ENCODE data around the gene SMARCD3. TPM values are rescaled to one million over a fixed set of nuclear protein-coding genes. Genes with fewer than 3 reads are reported as not detected.

Gene SMARCD3
- total and polyA plus RNA-seq, 2 of the 13 experiments (the other 11 are each of a cell fraction or from before 2014, with no cell fraction given) = 0.20 to 0.62 TPM

GRCh38 chr7:151249732-151250072 is 1.2 kb upstream of the SMARCD3 start:
- H3K4me2 ChIP-seq (ENCODE audit: low read depth, low read length) = peak overlapping the region; percentile 83
- H2AFZ ChIP-seq (ENCODE audit: low read length) = no peak overlapping the region
- H3K27ac ChIP-seq (ENCODE audit: extremely low read length, insufficient read depth, low read length) = no peak overlapping the region
- H4K20me1 ChIP-seq (ENCODE audit: insufficient read depth, low read length) = no peaks in the 10 kb centered on the region; the same call in 1 of the 2 replicates
- H3K9ac ChIP-seq (ENCODE audit: insufficient read depth, low read depth, low read length) = no peak overlapping the region
- peaks cover 17 to 88% of the 10 kb centered on the region in 2 experiments for H3K27me3 ChIP-seq (ENCODE audit: control insufficient read depth in 1 of 2, insufficient read depth in 2 of 2, low read length in 2 of 2)
- WGBS (ENCODE audit: low lambda C conversion rate) = 6% methylated on average over 3 of the region's 5 CpGs
- ATAC-seq (no peak), DNase-seq (ENCODE audit: low spot score) (no peak), FAIRE-seq (no peak)
- BruUV-seq (replicated peaks) = no TSS peak
- TF ChIP-seq GABPA (IDR thresholded peaks at IDR 0.05; ENCODE audit: low read depth, low read length) (no peak), GABPA (CRISPR knock-in tag; IDR thresholded peaks at IDR 0.05; ENCODE audit: low read depth) (peak; percentile 21; the same call in 1 of the 2 replicates), ZNF576 (CRISPR knock-in tag; IDR thresholded peaks at IDR 0.05) (no peak), GABPB1 (CRISPR knock-in tag; IDR thresholded peaks at IDR 0.05) (0 out of 2 replicates have a peak, but pooled peaks have one; percentile 8), KMT2B (CRISPR knock-in tag; IDR thresholded peaks at IDR 0.05) (no peak), BCL3 (CRISPR knock-in tag; IDR thresholded peaks at IDR 0.05) (no peak), HIC2 (CRISPR knock-in tag; IDR thresholded peaks at IDR 0.05; ENCODE audit: low read depth) (no peak), ZSCAN29 (CRISPR knock-in tag; conservative IDR thresholded peaks at IDR 0.05) (no peak), NFIC (IDR thresholded peaks at IDR 0.05; ENCODE audit: low read length) (no peak)
- H3K36me3 ChIP-seq (replicated peaks in 1 of 2; ENCODE audit: control insufficient read depth in 1 of 2, insufficient read depth in 2 of 2, low read length in 2 of 2) = no peaks in the 10 kb centered on the region
- ChIA-PET POLR2A (no interaction called here), CTCF (ENCODE audit: low intra/inter-chr PET ratio, low total read pairs) (no interaction called here)
- intact Hi-C loops (cut with micrococcal nuclease; ENCODE audit: unreplicated experiment) (loop anchor here (2.0 to 10.0 kb wide), 4 partner anchors 17 to 165 kb away; partner anchors contain the start of genes AGAP3, CHPF2, FASTK and TMUB1), in situ Hi-C loops (cut with HindIII; ENCODE audit: extremely low pct_ligation_motif_present, low pct_unique_long_range_greater_than_20kb) (loop anchor here (5.0 kb wide), 1 partner anchor 53 kb away; no protein-coding TSS in a partner anchor)
- H3K4me1 ChIP-seq (ENCODE audit: insufficient read depth, low read length) = peaks cover 66% of the 10 kb centered on the region
- H3K79me2 ChIP-seq (ENCODE audit: insufficient read depth, low read length) = no peaks in the 10 kb centered on the region
- H3K9me3 ChIP-seq (ENCODE audit: low read length) = no peaks in the 10 kb centered on the region
- H3K4me3 ChIP-seq (replicated peaks in 1 of 3; ENCODE audit: insufficient read depth in 1 of 3, low read depth in 2 of 3, low read length in 3 of 3) = peak overlapping the region; percentile 29 to 71 (median 59); a peak in 4 of 6 replicates

Measured in HepG2 (cell line).